Endometrial microvascular endothelial cells (primary cell): ENCODE measurements around the gene VAC14. TPM values are rescaled to one million over a fixed set of nuclear protein-coding genes. Genes with fewer than 3 reads are reported as not detected.

Source experiments
- in situ Hi-C: cut with HindIII; loops from 2 replicates; pipeline ENCODE4 v1.10.0; 2017; ENCODE audit warnings: low sequenced_read_pairs, low pct_unique_long_range_greater_than_20kb; ENCODE audit errors: inconsistent ontology term
- total RNA-seq: library from RNA; depleted of rRNA; stranded (reverse); fragments of >200 nt; gene quantifications from one replicate; pipeline ENCODE4 v1.2.3, GENCODE V29; 2015; ENCODE audit errors: inconsistent ontology term

VAC14 gene
- total RNA-seq, 1 donor from 2014 or later, result 52.0 TPM

DNA sequence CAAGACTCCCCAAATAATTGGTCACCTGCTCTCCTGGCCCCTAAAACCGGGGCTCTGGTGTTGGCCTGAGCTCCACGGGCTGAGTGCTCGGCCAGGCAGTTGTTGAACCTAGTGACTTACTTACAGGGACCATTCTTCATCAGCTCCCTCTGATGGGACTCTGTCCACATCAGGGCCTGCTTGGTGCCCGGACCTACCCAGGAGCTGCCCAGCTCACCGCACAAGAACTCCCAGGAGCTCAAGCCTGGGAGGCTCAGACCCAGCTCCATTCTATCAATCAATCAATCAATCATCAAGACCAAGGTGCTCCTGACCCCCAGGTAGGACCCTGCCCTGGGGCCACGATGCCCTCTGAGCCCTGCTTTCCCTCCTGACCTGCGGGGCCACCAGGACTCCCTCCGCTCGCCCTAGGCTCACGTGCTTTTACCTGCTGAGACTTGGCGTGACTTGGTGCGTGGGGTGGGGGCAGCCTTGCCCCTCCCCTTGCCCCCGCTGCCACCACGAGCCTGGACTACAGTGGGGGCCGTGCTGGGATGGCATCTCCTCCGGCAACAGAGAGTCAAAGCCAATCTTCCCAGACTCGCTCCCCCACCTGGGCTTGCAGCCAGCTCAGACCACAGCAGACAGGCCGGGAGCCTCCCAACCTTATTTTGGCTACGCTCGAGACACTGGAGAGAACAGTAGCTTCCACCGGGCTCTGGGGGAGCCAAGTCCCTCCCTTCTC, 138.9 kb downstream of the VAC14 start:
- in situ Hi-C loops, result no loop called here

GRCh38 chr16:70661534-70661917, 139.4 kb downstream of the VAC14 start:
- in situ Hi-C loops, result no loop called here

DNA sequence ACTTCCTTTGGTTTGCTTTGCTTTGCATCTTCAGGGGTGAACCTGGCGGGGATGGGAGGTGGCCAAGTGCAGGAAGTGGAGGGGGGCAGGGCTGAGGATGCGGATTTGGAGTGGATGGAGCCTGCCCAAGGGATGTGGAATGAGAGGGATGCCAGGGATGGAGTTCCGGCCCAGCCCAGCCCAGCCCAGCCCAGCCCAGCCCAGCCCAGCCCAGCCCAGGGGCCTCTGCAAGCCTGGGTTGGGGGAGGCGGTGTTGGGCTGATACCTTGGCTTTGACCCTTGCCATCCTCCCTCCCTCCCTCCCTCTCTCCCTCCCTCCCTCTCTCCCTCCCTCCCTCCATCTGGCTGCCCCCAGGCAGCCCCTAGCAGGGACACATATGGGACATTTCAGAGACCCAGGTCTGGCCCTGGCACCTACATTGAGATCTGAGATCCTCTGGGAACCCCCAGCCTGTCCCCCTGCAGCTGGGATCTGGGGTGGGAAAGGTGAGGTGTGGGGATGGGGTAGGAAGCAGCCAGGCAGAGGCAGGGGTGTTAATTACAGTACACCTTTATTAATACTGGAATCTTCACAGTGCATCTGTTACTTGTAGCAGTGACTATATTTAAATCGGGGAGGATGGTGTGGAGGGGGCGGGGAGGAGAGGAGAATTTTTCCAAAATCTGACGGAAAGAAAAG, 140.1 kb downstream of the VAC14 start:
- in situ Hi-C loops, result no loop called here

DNA sequence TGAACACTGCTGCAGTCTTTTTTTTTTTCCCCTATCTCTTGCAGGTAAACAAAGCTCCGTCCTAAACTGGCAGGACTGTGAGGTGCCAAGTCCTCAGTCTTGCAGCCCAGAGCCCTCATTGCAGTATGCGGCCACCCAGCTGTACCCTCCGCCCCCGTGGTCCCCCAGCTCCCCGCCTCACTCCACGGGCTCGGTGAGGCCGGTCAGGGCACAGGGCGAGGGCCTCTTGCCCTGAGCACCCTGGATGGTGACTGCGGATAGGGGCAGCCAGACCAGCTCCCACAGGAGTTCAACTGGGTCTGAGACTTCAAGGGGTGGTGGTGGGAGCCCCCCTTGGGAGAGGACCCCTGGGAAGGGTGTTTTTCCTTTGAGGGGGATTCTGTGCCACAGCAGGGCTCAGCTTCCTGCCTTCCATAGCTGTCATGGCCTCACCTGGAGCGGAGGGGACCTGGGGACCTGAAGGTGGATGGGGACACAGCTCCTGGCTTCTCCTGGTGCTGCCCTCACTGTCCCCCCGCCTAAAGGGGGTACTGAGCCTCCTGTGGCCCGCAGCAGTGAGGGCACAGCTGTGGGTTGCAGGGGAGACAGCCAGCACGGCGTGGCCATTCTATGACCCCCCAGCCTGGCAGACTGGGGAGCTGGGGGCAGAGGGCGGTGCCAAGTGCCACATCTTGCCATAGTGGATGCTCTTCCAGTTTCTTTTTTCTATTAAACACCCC, 140.8 kb downstream of the VAC14 start:
- in situ Hi-C loops, result no loop called here

DNA sequence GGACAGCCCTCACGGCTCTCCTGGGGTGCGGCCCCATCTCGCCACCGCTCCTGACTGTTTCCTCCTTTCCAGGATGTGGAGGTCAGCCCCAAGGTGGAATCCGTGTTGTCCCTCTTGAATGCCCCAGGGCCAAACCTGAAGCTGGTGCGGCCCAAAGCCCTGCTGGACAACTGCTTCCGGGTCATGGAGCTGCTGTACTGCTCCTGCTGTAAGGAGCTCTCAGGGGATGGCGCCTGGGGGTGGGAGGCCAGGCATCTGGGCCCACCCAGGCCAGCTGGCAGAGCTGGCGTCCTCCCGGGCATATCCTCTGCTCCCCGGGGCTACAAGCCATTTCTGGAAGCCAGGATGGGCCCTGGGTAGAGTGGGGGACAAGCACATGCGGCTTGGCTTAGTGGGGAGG, 141.4 kb downstream of the VAC14 start:
- in situ Hi-C loops, result no loop called here

GRCh38 chr16:70658921-70659320, 142.0 kb downstream of the VAC14 start:
- in situ Hi-C loops, result no loop called here

- in situ Hi-C loops, result no loop called here
Measured at GRCh38 chr16:70657956-70658355, 143.0 kb downstream of the VAC14 start.

DNA sequence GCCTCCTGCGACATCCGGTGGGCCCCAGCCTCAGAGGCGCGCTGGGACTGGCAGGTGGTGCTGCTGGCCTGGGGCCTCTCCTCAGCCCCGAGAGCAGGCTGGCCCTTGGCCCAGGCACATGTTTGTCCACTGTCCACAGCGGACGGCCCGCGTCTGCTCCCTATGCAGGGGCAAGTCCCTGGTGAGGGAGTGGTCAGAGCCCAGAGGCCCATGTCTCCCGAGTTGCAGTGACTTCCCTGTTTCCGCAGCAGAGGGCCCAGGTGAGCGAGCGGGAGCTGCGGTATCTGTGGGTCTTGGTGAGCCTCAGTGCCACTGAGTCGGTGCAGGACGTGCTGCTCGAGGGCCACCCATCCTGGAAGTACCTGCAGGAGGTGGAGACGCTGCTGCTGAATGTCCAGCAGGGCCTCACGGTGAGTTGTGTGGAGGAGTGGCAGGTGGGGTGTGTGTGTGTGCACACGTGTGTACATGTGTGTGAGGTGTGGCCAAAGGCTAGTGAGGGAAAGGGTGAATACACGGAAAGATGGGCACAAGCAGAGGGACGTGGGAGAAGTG, 144.2 kb downstream of the VAC14 start:
- in situ Hi-C loops, result no loop called here

GRCh38 chr16:70656065-70656711, 144.8 kb downstream of the VAC14 start:
- in situ Hi-C loops, result no loop called here

DNA sequence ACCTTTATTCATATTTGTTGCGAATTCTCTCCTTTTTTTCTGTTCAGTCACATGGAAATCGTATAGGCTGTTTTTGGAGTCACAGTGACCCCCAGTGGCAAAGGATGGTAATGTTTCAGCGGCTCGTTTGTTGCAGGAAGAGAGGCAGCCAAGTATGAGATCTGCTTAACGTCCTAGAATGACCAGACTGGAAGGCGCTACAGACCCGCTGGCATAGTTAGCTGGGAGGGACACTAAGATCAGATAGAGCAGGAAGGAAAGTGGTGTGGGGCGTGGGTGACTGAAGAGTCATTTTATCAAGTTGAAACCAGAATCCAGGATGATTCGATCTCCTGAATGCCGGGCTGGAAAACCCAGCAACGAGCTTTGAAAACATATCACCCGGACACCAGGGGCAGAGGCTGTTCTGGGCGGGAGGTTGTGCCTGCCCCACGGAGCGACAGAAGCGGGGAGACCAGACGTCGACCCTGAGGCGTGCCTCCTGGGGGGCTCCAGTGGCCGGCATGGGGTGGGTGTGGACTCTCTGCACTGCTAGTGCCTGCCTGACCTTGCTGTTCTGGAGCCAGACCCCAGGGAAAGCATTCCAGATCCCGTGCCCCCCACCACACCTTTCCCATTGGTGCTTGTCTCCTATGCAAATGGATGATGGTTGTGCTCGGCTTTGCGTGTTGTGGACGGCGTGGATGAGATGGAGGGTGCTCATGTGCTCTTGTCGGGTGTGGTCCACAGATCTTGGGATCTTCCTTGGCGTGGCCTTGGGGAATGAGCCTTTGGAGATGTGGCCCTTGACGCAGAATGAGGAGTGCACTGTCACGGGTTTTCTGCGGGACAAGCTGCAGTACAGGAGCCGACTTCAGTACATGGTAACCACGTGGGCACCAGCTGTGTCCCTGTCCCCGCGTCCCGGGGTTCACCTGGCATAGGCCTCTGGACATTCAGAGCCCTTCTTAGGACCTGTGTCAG, 146.9 kb downstream of the VAC14 start:
- in situ Hi-C loops, result no loop called here

DNA sequence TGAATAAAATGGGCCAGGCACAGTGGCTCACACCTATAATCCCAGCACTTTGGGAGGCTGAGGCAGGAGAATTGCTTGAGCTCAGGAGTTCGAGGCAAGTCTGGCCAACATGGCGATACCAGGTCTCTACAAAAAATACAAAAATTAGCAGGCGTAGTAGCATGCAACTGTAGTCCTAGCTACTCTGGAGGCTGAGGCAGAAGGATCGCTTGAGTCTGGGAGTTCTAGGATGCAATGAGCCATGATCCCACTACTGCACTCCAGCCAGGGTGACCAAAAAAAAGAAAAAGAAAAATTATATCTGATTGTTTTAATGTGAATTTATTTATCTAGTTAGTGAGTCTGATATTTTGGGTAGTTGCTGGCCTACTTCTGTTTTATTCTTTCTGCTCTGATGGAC, 147.6 kb downstream of the VAC14 start:
- in situ Hi-C loops, result no loop called here

GRCh38 chr16:70652322-70652721, 148.6 kb downstream of the VAC14 start:
- in situ Hi-C loops, result no loop called here

DNA sequence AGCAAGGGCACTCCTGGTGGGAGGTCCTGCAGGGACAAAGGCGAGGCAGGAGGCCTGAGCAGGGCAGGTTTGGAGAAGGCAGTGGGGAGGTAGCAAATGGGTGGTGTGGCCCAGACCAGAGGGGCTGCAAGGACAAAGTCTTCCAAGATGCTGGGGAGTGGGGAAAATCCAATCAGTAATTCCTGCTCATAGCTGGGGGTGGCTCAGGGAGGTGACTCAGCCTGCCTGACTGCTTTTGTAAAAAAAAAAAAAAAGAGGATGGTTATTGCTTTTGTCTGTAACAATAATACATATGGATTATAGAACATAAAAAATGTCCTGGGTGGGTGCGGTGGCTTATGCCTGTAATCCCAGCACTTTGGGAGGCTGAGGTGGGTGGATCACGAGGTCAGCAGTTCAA, 149.4 kb downstream of the VAC14 start:
- in situ Hi-C loops, result no loop called here

DNA sequence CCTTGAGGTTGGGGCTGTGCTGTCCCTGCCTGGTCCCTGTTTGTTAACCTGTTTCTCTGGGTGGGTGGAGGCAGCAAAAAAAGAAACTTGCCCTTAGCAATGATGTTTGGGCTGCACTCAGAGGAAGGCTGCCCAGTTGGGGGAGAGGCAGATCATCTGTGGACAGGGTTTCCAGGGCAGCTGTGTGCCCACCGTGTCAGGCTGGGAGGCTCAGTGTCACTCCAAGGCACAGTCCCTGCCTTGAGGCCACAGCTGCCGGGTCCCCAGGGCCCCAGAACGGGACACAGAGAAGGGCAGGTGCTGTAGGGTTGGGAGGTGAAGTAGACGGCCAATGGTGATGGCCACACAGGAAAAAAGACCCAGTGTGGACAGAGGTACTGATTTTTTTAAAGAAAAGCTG, 150.7 kb downstream of the VAC14 start:
- in situ Hi-C loops, result no loop called here

GRCh38 chr16:70649300-70649699, 151.7 kb downstream of the VAC14 start:
- in situ Hi-C loops, result no loop called here

- in situ Hi-C loops, result no loop called here
Measured at GRCh38 chr16:70648606-70649005, 152.4 kb downstream of the VAC14 start.

- in situ Hi-C loops, result no loop called here
Measured at GRCh38 chr16:70647441-70648359, 153.3 kb downstream of the VAC14 start.
